ENCODE data around the gene LGMN. TPM values are rescaled to one million over a fixed set of nuclear protein-coding genes. Genes with fewer than 3 reads are reported as not detected.
A peak's percentile ranks its signal among the peaks of the same experiment; 100 is the strongest.

Gene LGMN
- total and polyA plus RNA-seq, 2 of the 13 experiments (the other 11 are each of a cell fraction or from before 2014, with no cell fraction given): 28.9 to 76.4 TPM

DNA sequence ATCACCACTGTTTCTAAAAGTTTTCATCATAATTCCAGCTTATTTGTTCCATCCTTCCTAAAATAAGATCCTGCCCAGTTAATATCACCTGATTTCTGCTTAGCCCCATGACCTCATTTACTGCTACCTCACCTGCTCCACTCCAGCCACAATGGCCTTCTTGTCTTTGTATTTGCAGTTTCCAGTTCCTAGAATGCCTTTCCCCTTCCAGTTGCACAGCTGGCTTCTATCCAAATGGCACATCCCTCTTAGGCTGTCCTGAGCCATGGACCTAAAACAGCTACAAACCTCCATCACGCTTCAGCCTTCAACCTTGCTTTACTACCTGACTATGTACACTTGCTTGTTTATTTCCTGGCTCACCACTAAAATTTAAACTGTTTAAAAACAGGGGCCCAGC lies 6.5 kb upstream of the LGMN start (continued):
- TF ChIP-seq SNAPC5 (CRISPR knock-in tag; IDR thresholded peaks at IDR 0.05; ENCODE audit: borderline replicate concordance) (no peak), HMGXB3 (CRISPR knock-in tag; IDR thresholded peaks at IDR 0.05; ENCODE audit: borderline replicate concordance) (no peak), SOX5 (CRISPR knock-in tag; IDR thresholded peaks at IDR 0.05; ENCODE audit: borderline replicate concordance) (peak; percentile 67; the same call in 1 of the 2 replicates), SAP130 (CRISPR knock-in tag; IDR thresholded peaks at IDR 0.05; ENCODE audit: low read depth) (peak; percentile 28; the same call in 1 of the 2 replicates), TFAP4 (IDR thresholded peaks at IDR 0.05; ENCODE audit: borderline replicate concordance, low read depth) (peak; percentile 38; the same call in 1 of the 2 replicates), RARA (CRISPR knock-in tag; IDR thresholded peaks at IDR 0.05) (peak; percentile 48), ATF7 (IDR thresholded peaks at IDR 0.05) (peak; percentile 36; the same call in 1 of the 2 replicates), ATF7 (CRISPR knock-in tag; IDR thresholded peaks at IDR 0.05) (no peak), ATF3 (CRISPR knock-in tag; IDR thresholded peaks at IDR 0.05) (no peak), ARNTL (CRISPR knock-in tag; IDR thresholded peaks at IDR 0.05) (no peak), IKZF1 (IDR thresholded peaks at IDR 0.05) (no peak), ZNF678 (CRISPR knock-in tag; IDR thresholded peaks at IDR 0.05) (no peak), ZNF12 (CRISPR knock-in tag; IDR thresholded peaks at IDR 0.05) (peak; percentile 28; the same call in 1 of the 2 replicates), HMG20A (CRISPR knock-in tag; IDR thresholded peaks at IDR 0.05; ENCODE audit: borderline replicate concordance) (peak; percentile 56; the same call in 1 of the 2 replicates), NCOA2 (CRISPR knock-in tag; IDR thresholded peaks at IDR 0.05) (peak; percentile 37; the same call in 1 of the 2 replicates), GATAD2A (CRISPR knock-in tag; IDR thresholded peaks at IDR 0.05) (peak; percentile 20; the same call in 1 of the 2 replicates), ZNF547 (CRISPR knock-in tag; IDR thresholded peaks at IDR 0.05) (no peak)
- TF ChIP-seq, protein P1, sequence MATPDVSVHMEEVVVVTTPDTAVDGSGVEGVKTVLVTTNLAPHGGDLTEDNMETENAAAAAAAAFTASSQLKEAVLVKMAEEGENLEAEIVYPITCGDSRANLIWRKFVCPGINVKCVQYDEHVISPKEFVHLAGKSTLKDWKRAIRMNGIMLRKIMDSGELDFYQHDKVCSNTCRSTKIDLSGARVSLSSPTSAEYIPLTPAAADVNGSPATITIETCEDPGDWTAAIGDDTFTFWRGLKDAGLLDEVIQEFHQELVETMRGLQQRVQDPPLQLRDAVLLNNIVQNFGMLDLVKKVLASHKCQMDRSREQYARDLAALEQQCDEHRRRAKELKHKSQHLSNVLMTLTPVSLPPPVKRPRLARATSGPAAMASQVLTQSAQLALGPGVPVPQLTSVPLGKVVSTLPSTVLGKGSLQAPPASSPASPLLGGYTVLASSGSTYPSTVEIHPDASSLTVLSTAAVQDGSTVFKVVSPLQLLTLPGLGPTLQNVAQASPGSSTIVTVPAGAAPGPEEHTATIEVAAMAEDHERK (CRISPR knock-in tag; IDR thresholded peaks at IDR 0.05; ENCODE audit: low read depth): no peak
- TF ChIP-seq, protein P2, sequence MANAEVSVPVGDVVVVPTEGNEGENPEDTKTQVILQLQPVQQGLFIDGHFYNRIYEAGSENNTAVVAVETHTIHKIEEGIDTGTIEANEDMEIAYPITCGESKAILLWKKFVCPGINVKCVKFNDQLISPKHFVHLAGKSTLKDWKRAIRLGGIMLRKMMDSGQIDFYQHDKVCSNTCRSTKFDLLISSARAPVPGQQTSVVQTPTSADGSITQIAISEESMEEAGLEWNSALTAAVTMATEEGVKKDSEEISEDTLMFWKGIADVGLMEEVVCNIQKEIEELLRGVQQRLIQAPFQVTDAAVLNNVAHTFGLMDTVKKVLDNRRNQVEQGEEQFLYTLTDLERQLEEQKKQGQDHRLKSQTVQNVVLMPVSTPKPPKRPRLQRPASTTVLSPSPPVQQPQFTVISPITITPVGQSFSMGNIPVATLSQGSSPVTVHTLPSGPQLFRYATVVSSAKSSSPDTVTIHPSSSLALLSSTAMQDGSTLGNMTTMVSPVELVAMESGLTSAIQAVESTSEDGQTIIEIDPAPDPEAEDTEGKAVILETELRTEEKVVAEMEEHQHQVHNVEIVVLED (CRISPR knock-in tag; IDR thresholded peaks at IDR 0.05; ENCODE audit: borderline replicate concordance): no peak
